Peyer's patch (tissue), 4 donors: ENCODE data around the gene RNF157. TPM values are rescaled to one million over a fixed set of nuclear protein-coding genes. Genes with fewer than 3 reads are reported as not detected.

Source experiments
- DNase-seq, 3 donors: peaks; one replicate each; pipeline ENCODE4 v3.0.0-alpha.2; 2017 to 2019
- H3K27ac ChIP-seq, 4 donors: fragments of 200-600 bp; sonication (generic); one replicate each; pipeline ENCODE4 v1.5.1; 2016 to 2019
- H3K27me3 ChIP-seq, 2 donors: fragments of 200-600 bp; sonication (generic); one replicate each; pipeline ENCODE4 v1.5.1; 2019
- H3K36me3 ChIP-seq, 3 donors: fragments of 200-600 bp; sonication (generic); one replicate each; pipeline ENCODE4 v1.5.1; 2016 to 2019
- H3K4me1 ChIP-seq, 4 donors: fragments of 200-600 bp; sonication (generic); one replicate each; pipeline ENCODE4 v1.5.1; 2016 to 2019
- H3K4me3 ChIP-seq, 4 donors: fragments of 200-600 bp; sonication (generic); 1 replicate in 3 of 4; 2 replicates in 1 of 4; pipeline ENCODE4 v1.5.1; 2016 to 2019; ENCODE audit warnings: mild to moderate bottlenecking in 1 of 4
- H3K9me3 ChIP-seq, 4 donors: fragments of 200-600 bp; sonication (generic); one replicate each; pipeline ENCODE4 v1.5.1; 2016 to 2019; ENCODE audit warnings: mild to moderate bottlenecking in 1 of 4
- CTCF ChIP-seq, 6 experiments: fragments of 450-650 bp in 4 of 6; fragments of 200-600 bp in 2 of 6; sonication (generic) in 1 of 6; IDR thresholded peaks; one replicate each; pipeline ENCODE4 v1.5.1; 2017 to 2019; ENCODE audit warnings: antibody characterized with exemption in 6 of 6, mild to moderate bottlenecking in 3 of 6, moderate library complexity in 1 of 6
- POLR2A ChIP-seq, 2 donors: fragments of 450-650 bp; IDR thresholded peaks; one replicate each; pipeline ENCODE4 v1.5.1; 2017; ENCODE audit warnings: antibody characterized with exemption in 2 of 2, mild to moderate bottlenecking in 2 of 2, moderate library complexity in 2 of 2
- total RNA-seq, 4 donors: library from RNA; depleted of rRNA; stranded (reverse); fragments of >200 nt; gene quantifications; one replicate each; pipeline ENCODE4 v1.1.0, GENCODE V29; 2016

The RNF157 gene
- total RNA-seq, 4 donors from 2014 or later = 73.4 to 115 (median 106) TPM

- Histone ChIP-seq H3K27ac (no peak overlapping the region), H3K4me1 (no peaks in the 10 kb centered on the region), H3K36me3 (peaks cover 0 to 26% (median 0%) of the 10 kb centered on the region in 3 donors), H3K4me3 (no peak overlapping the region), H3K27me3 (no peaks in the 10 kb centered on the region), H3K9me3 (no peaks in the 10 kb centered on the region)
- TF ChIP-seq POLR2A (IDR thresholded peaks at IDR 0.05) (no peak), CTCF (IDR thresholded peaks at IDR 0.05) (no peak)
- peak in 1 of 3 donors; percentile 43 for DNase-seq
These were observed 78.5 kb downstream of the RNF157 start for GRCh38 chr17:76161619-76162266.

GRCh38 chr17:76160896-76161528, 79.3 kb downstream of the RNF157 start:
- Histone ChIP-seq H3K9me3 (no peaks in the 10 kb centered on the region), H3K4me1 (no peaks in the 10 kb centered on the region), H3K36me3 (peaks cover 0 to 23% (median 0%) of the 10 kb centered on the region in 3 donors), H3K27ac (no peak overlapping the region), H3K4me3 (no peak overlapping the region), H3K27me3 (no peaks in the 10 kb centered on the region)
- DNase-seq = no peak
- TF ChIP-seq POLR2A (IDR thresholded peaks at IDR 0.05) (no peak), CTCF (IDR thresholded peaks at IDR 0.05) (no peak)

GRCh38 chr17:76159157-76159556, 81.1 kb downstream of the RNF157 start:
- no peak overlapping the region for H3K4me3 ChIP-seq
- no peaks in the 10 kb centered on the region for H3K9me3 ChIP-seq
- peaks cover 0 to 22% (median 0%) of the 10 kb centered on the region in 3 donors for H3K36me3 ChIP-seq
- no peak for DNase-seq
- TF ChIP-seq POLR2A (IDR thresholded peaks at IDR 0.05) (no peak), CTCF (IDR thresholded peaks at IDR 0.05) (no peak)
- H3K27me3 ChIP-seq = no peaks in the 10 kb centered on the region
- no peak overlapping the region for H3K27ac ChIP-seq
- H3K4me1 ChIP-seq = no peaks in the 10 kb centered on the region

- Histone ChIP-seq H3K4me3 (no peak overlapping the region), H3K9me3 (no peaks in the 10 kb centered on the region), H3K27me3 (no peaks in the 10 kb centered on the region), H3K36me3 (peaks cover 0 to 18% (median 0%) of the 10 kb centered on the region in 3 donors), H3K27ac (no peak overlapping the region), H3K4me1 (no peaks in the 10 kb centered on the region)
- DNase-seq = no peak
- TF ChIP-seq POLR2A (IDR thresholded peaks at IDR 0.05) (no peak), CTCF (IDR thresholded peaks at IDR 0.05) (no peak)
These were observed 82.5 kb downstream of the RNF157 start for GRCh38 chr17:76157759-76158158.

- no peaks in the 10 kb centered on the region for H3K9me3 ChIP-seq
- no peak overlapping the region for H3K27ac ChIP-seq
- H3K4me3 ChIP-seq = no peak overlapping the region
- no peak for TF ChIP-seq POLR2A (IDR thresholded peaks at IDR 0.05)
- TF ChIP-seq CTCF (IDR thresholded peaks at IDR 0.05) = no peak
- H3K36me3 ChIP-seq = peaks cover 0 to 18% (median 0%) of the 10 kb centered on the region in 3 donors
- no peaks in the 10 kb centered on the region for H3K27me3 ChIP-seq
- no peak for DNase-seq
- H3K4me1 ChIP-seq = no peaks in the 10 kb centered on the region
These were observed 83.7 kb downstream of the RNF157 start for GRCh38 chr17:76156662-76156991.
